HL-60 (cell line): ENCODE data around the gene NME5.
"Not testable (repeated sequence)": the region's sequence is repeated elsewhere in the genome, so short reads cannot be mapped to it uniquely, and the experiment has no call there.

Source experiments
- DNase-seq, 2 experiments: peaks; one replicate each; pipeline ENCODE4 v3.0.0-alpha.2; 2010 to 2020; ENCODE audit warnings: low read depth in 1 of 2, low spot score in 1 of 2
- H3K27ac ChIP-seq: fragments of 250-450 bp; sonication (Bioruptor Pico); replicated peaks from 2 replicates; pipeline ENCODE4 v1.5.1; 2020; ENCODE audit warnings: mild to moderate bottlenecking, moderate library complexity
- H3K27me3 ChIP-seq: fragments of 250-450 bp; sonication (Bioruptor Pico); 2 replicates; pipeline ENCODE4 v1.5.1; 2021; ENCODE audit warnings: mild to moderate bottlenecking, moderate library complexity; ENCODE audit not compliant: insufficient read depth, poor library complexity, severe bottlenecking
- H3K4me3 ChIP-seq: replicated peaks from 2 replicates; pipeline ENCODE4 v1.5.1; 2011; ENCODE audit warnings: mild to moderate bottlenecking, control low read depth, low read length; ENCODE audit not compliant: insufficient read depth
- CTCF ChIP-seq: IDR thresholded peaks from one replicate; pipeline ENCODE4 v1.5.1; 2011; ENCODE audit warnings: low read length, control low read depth, inconsistent platforms; ENCODE audit not compliant: insufficient read depth
- GABPA ChIP-seq: IDR thresholded peaks from 2 replicates; pipeline ENCODE4 v1.6.1; 2012; ENCODE audit warnings: low read depth
- POLR2AphosphoS5 ChIP-seq: IDR thresholded peaks from 2 replicates; pipeline ENCODE4 v1.6.1; 2012; ENCODE audit warnings: low read depth
- REST ChIP-seq: IDR thresholded peaks from 2 replicates; pipeline ENCODE4 v1.6.1; 2012; ENCODE audit warnings: low read depth; ENCODE audit not compliant: insufficient replicate concordance
- SPI1 ChIP-seq: IDR thresholded peaks from 2 replicates; pipeline ENCODE4 v1.6.1; 2012; ENCODE audit warnings: low read depth, mild to moderate bottlenecking, borderline replicate concordance

Gene NME5

GRCh38 chr5:138157626-138158025 is 18.4 kb upstream of the NME5 start:
- no peak overlapping the region for H3K4me3 ChIP-seq
- no peak for DNase-seq
- TF ChIP-seq REST = no peak
- TF ChIP-seq POLR2AphosphoS5 = no peak
- no peak for TF ChIP-seq SPI1
- TF ChIP-seq CTCF = no peak
- TF ChIP-seq GABPA = no peak

GRCh38 chr5:138155977-138156376 is 16.7 kb upstream of the NME5 start:
- not testable (repeated sequence) for DNase-seq, H3K27me3 ChIP-seq, H3K4me3 ChIP-seq, H3K27ac ChIP-seq

More at GRCh38 chr5:138157626-138158025, 18.4 kb upstream of the NME5 start:
- H3K27me3 ChIP-seq = no peaks in the 10 kb centered on the region
- H3K27ac ChIP-seq = no peak overlapping the region

GRCh38 chr5:138149530-138149929 is 10.3 kb upstream of the NME5 start:
- TF ChIP-seq GABPA = no peak
- TF ChIP-seq REST = no peak
- no peak for TF ChIP-seq SPI1
- no peak for TF ChIP-seq CTCF
- no peak for TF ChIP-seq POLR2AphosphoS5
- H3K4me3 ChIP-seq = no peak overlapping the region
- H3K27me3 ChIP-seq = no peaks in the 10 kb centered on the region
- DNase-seq = no peak
- no peak overlapping the region for H3K27ac ChIP-seq

- no peak overlapping the region for H3K4me3 ChIP-seq
- H3K27me3 ChIP-seq = no peaks in the 10 kb centered on the region
- no peak for TF ChIP-seq POLR2AphosphoS5
- no peak for TF ChIP-seq GABPA
- no peak for TF ChIP-seq SPI1
- no peak for TF ChIP-seq REST
- TF ChIP-seq CTCF = no peak
- DNase-seq = no peak
- no peak overlapping the region for H3K27ac ChIP-seq
Observed at GRCh38 chr5:138148811-138149210, 9.6 kb upstream of the NME5 start.

- not testable (repeated sequence) for DNase-seq, H3K27ac ChIP-seq, H3K4me3 ChIP-seq, H3K27me3 ChIP-seq
Observed at GRCh38 chr5:138143578-138143977, 4.3 kb upstream of the NME5 start.
